HG02852 (cell line): ENCODE results near the gene ASCC1.
"Not testable (repeated sequence)": the region's sequence is repeated elsewhere in the genome, so short reads cannot be mapped to it uniquely, and the experiment has no call there.

Source experiments
- ATAC-seq: cut with Tn5 transposase; IDR thresholded peaks from one replicate; pipeline ENCODE4 v1.9.1; 2021; ENCODE audit warnings: mild to moderate bottlenecking, moderate library complexity; ENCODE audit not compliant: unreplicated experiment

ASCC1 gene

GRCh38 chr10:72133517-72133916 lies 82.6 kb downstream of the ASCC1 start:
- peak; percentile 85 for ATAC-seq

GRCh38 chr10:72132854-72133253 lies 83.2 kb downstream of the ASCC1 start:
- peak; percentile 25 for ATAC-seq

GRCh38 chr10:72127571-72127970 lies 88.5 kb downstream of the ASCC1 start:
- ATAC-seq: no peak

- no peak for ATAC-seq
Measured at GRCh38 chr10:72126872-72127232, 89.2 kb downstream of the ASCC1 start.

- ATAC-seq: no peak
Measured at GRCh38 chr10:72126184-72126871, 89.7 kb downstream of the ASCC1 start.

DNA sequence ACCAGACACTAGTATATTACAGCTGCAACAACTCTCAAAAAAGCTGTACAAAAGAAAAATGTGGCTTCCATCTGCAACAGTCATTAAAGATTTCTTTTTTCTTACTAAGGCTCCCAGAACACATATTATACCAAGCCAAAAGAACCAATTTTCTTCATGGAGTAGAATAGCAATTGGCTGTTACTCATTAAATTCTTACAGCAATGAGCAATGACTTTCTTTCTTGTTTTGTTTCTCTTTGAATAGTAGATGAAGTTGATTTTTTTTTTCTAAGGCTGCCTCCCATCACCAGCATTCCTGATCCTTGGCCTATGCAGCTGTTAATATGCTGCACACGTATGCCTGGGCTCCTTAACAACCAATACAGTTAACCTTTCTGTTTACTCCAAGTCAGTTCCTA lies 91.1 kb downstream of the ASCC1 start:
- ATAC-seq: no peak

- ATAC-seq: no peak
Measured at GRCh38 chr10:72124381-72124780, 91.7 kb downstream of the ASCC1 start.

GRCh38 chr10:72123616-72124015 lies 92.5 kb downstream of the ASCC1 start:
- no peak for ATAC-seq

DNA sequence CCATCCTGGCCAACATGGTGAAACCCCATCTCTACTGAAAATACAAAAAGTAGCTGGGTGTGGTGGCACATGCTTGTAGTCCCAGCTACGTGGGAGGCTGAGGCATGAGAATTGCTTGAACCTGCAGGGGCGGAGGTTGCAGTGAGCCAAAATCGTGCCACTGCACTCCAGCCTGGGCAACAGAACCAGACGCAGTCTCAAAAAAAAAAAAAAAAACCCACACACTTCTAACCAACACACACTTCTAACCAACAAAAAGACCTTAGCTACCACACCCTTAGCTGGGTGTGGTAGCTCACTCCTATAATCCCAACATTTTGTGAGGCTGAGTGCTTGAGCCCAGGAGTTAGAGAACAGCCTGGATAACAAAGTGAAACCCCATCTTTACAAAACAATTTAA lies 93.9 kb downstream of the ASCC1 start:
- no peak for ATAC-seq

DNA sequence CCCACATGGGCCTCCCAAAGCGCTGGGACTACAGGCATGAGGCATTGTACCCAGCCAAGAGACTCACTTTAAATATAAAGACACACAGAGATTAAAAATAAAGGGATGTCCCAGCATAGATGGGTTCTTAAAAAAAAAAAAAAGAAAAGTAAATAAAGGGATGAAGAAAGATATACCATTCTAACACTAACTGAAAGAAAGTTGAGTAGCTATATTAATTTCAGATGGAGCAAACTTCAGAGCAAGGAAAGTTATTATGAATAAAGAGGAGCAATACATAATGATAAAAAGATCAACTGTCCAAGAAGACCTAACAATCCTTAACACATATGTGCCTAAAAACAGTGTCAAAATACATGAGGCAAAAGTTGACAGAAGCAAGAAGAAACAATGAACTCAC lies 94.7 kb downstream of the ASCC1 start:
- ATAC-seq: no peak

- no peak for ATAC-seq
Measured at GRCh38 chr10:72116372-72116771, 99.7 kb downstream of the ASCC1 start.

GRCh38 chr10:72114706-72115450 lies 101.2 kb downstream of the ASCC1 start:
- no peak for ATAC-seq

- no peak for ATAC-seq
Measured at GRCh38 chr10:72110673-72111401, 105.2 kb downstream of the ASCC1 start.

- no peak for ATAC-seq
Measured at GRCh38 chr10:72109636-72110157, 106.4 kb downstream of the ASCC1 start.

DNA sequence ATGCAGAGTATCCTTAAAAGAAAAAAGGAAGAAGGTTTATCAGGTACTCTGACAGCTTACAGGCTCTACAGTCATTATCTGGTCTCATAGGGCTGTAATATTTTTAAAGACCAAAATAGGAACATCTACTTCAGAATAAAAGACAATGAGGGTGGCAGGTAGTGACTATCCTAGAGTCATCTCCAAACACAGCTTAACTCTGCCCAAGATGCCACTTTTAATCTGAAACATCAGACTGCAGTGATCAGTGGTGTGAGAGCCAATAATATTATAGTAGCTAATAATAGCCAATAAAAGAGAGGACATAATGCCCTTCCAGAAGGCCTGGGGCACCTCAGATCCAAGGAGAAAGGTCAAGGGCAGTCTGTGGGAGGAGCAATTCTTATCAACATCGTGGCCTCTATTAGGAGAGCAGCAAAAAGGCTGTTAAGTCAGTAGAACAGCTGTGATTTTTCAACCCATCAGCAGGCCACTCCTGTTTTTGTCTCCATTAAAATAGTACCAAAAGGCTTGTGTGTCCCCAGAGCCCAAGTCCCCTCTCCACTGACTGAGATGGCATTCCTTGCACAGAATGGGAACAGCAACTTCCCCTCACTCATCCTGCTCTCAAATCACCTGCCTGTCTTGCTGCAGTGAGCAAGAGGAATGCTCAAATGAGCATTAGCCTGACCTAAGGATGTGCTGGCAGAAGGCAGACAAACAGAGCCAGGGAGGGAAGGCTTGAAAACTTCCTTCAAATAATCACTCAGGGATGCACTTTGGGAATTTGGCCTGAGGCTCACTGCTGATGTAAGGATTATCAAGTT lies 107.0 kb downstream of the ASCC1 start:
- ATAC-seq: no peak

GRCh38 chr10:72108004-72108370 lies 108.1 kb downstream of the ASCC1 start:
- ATAC-seq: not testable (repeated sequence)

GRCh38 chr10:72107325-72108003 lies 108.6 kb downstream of the ASCC1 start:
- no peak for ATAC-seq

GRCh38 chr10:72106896-72107295 lies 109.2 kb downstream of the ASCC1 start:
- no peak for ATAC-seq

- no peak for ATAC-seq
Measured at GRCh38 chr10:72106154-72106849, 109.8 kb downstream of the ASCC1 start.

DNA sequence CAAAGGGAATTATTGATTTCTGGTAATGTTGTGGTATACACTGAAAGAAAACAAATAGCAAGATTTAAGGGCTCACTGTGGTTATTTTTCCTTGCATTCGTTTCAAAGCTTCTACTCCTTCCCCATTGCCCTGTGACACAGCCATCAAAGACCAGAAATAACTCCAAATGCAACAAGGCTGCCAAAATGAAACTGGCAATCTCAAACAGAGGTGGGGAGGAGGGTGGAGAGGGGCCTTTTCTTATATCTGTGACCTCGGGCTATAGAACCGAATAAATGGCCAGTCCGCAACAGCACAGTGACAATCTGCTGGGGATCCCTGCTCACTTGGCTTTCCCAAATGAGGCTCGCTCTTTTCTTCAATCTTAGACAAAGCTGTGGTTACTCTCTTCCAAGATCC lies 110.4 kb downstream of the ASCC1 start:
- ATAC-seq: no peak
